ENCODE measurements around the gene TMIGD1. TPM values are rescaled to one million over a fixed set of nuclear protein-coding genes. Genes with fewer than 3 reads are reported as not detected.

The TMIGD1 gene
- total RNA-seq, 1 experiment from 2014 or later, result not detected

GRCh38 chr17:30274887-30275286 is 59.0 kb downstream of the TMIGD1 start:
- no peak for DNase-seq (ENCODE audit: low spot score)
- Histone ChIP-seq H3K27me3 (replicated peaks; ENCODE audit: insufficient read depth, low read depth, low read length, poor library complexity) (no peaks in the 10 kb centered on the region), H3K27ac (ENCODE audit: low read depth, low read length, poor library complexity, severe bottlenecking) (no peak overlapping the region), H3K36me3 (ENCODE audit: insufficient read depth, low read length, poor library complexity, severe bottlenecking) (peaks cover 52% of the 10 kb centered on the region), H3K9me3 (ENCODE audit: low read depth, low read length, poor library complexity, severe bottlenecking) (no peaks in the 10 kb centered on the region), H3K4me1 (ENCODE audit: insufficient read depth, low read length, poor library complexity, severe bottlenecking) (peaks cover 7% of the 10 kb centered on the region), H3K4me3 (ENCODE audit: low read depth, low read length, poor library complexity, severe bottlenecking) (no peak overlapping the region)
- intact Hi-C loops (cut with micrococcal nuclease; ENCODE audit: unreplicated experiment), result loop anchor here (5.0 kb wide), 1 partner anchor 173 kb away; no protein-coding TSS in a partner anchor
- ChIA-PET CTCF (no interaction called here), POLR2A (ENCODE audit: low non-redundant PET) (no interaction called here)
- TF ChIP-seq EZH2 (IDR thresholded peaks at IDR 0.05; ENCODE audit: borderline replicate concordance, low read depth, low read length, poor library complexity, severe bottlenecking) (no peak), CTCF (conservative IDR thresholded peaks at IDR 0.05; ENCODE audit: low read depth, low read length) (no peak)
- BruUV-seq (replicated peaks), result no TSS peak

- Histone ChIP-seq H3K4me1 (ENCODE audit: insufficient read depth, low read length, poor library complexity, severe bottlenecking) (peaks cover 7% of the 10 kb centered on the region), H3K27me3 (replicated peaks; ENCODE audit: insufficient read depth, low read depth, low read length, poor library complexity) (no peaks in the 10 kb centered on the region), H3K27ac (ENCODE audit: low read depth, low read length, poor library complexity, severe bottlenecking) (peak overlapping the region; percentile 40), H3K9me3 (ENCODE audit: low read depth, low read length, poor library complexity, severe bottlenecking) (no peaks in the 10 kb centered on the region), H3K36me3 (ENCODE audit: insufficient read depth, low read length, poor library complexity, severe bottlenecking) (peaks cover 54% of the 10 kb centered on the region), H3K4me3 (ENCODE audit: low read depth, low read length, poor library complexity, severe bottlenecking) (no peak overlapping the region)
- peak; percentile 49 for DNase-seq (ENCODE audit: low spot score)
- POLR2A ChIA-PET (ENCODE audit: low non-redundant PET), result interaction anchor here (0.7 kb wide), 1 partner anchor 51 kb away, joined by 7 read pairs; no protein-coding TSS in a partner anchor
- TF ChIP-seq EZH2 (IDR thresholded peaks at IDR 0.05; ENCODE audit: borderline replicate concordance, low read depth, low read length, poor library complexity, severe bottlenecking), result no peak
- TF ChIP-seq CTCF (conservative IDR thresholded peaks at IDR 0.05; ENCODE audit: low read depth, low read length), result no peak
- CTCF ChIA-PET, result no interaction called here
- intact Hi-C loops (cut with micrococcal nuclease; ENCODE audit: unreplicated experiment), result no loop called here
- BruUV-seq (replicated peaks), result no TSS peak
These were observed 60.5 kb downstream of the TMIGD1 start for GRCh38 chr17:30273373-30273772.

GRCh38 chr17:30271102-30271501 is 62.8 kb downstream of the TMIGD1 start:
- DNase-seq (ENCODE audit: low spot score), result no peak
- H3K4me1 ChIP-seq (ENCODE audit: insufficient read depth, low read length, poor library complexity, severe bottlenecking), result peaks cover 7% of the 10 kb centered on the region
- no peak overlapping the region for H3K27ac ChIP-seq (ENCODE audit: low read depth, low read length, poor library complexity, severe bottlenecking)
- peaks cover 58% of the 10 kb centered on the region for H3K36me3 ChIP-seq (ENCODE audit: insufficient read depth, low read length, poor library complexity, severe bottlenecking)
- H3K27me3 ChIP-seq (replicated peaks; ENCODE audit: insufficient read depth, low read depth, low read length, poor library complexity), result no peaks in the 10 kb centered on the region
- POLR2A ChIA-PET (ENCODE audit: low non-redundant PET), result no interaction called here
- intact Hi-C loops (cut with micrococcal nuclease; ENCODE audit: unreplicated experiment), result no loop called here
- no peaks in the 10 kb centered on the region for H3K9me3 ChIP-seq (ENCODE audit: low read depth, low read length, poor library complexity, severe bottlenecking)
- CTCF ChIA-PET, result no interaction called here
- TF ChIP-seq EZH2 (IDR thresholded peaks at IDR 0.05; ENCODE audit: borderline replicate concordance, low read depth, low read length, poor library complexity, severe bottlenecking), result no peak
- TF ChIP-seq CTCF (conservative IDR thresholded peaks at IDR 0.05; ENCODE audit: low read depth, low read length), result no peak
- no TSS peak for BruUV-seq (replicated peaks)
- H3K4me3 ChIP-seq (ENCODE audit: low read depth, low read length, poor library complexity, severe bottlenecking), result no peak overlapping the region

All from A673 (cell line).